Esophagus squamous epithelium (tissue), 4 donors: ENCODE results near the gene APLP2.

Experiments
- CTCF ChIP-seq, 6 experiments: fragments of 450-650 bp in 4 of 6; fragments of 200-600 bp in 2 of 6; sonication (generic) in 2 of 6; IDR thresholded peaks; one replicate each; pipeline ENCODE4 v1.5.1; 2016 to 2019; ENCODE audit warnings: antibody characterized with exemption in 6 of 6, mild to moderate bottlenecking in 4 of 6, moderate library complexity in 4 of 6
- POLR2A ChIP-seq, 4 donors: fragments of 450-650 bp; IDR thresholded peaks; one replicate each; pipeline ENCODE4 v1.6.1; 2017; ENCODE audit warnings: antibody characterized with exemption in 4 of 4, mild to moderate bottlenecking in 4 of 4, moderate library complexity in 3 of 4

DNA sequence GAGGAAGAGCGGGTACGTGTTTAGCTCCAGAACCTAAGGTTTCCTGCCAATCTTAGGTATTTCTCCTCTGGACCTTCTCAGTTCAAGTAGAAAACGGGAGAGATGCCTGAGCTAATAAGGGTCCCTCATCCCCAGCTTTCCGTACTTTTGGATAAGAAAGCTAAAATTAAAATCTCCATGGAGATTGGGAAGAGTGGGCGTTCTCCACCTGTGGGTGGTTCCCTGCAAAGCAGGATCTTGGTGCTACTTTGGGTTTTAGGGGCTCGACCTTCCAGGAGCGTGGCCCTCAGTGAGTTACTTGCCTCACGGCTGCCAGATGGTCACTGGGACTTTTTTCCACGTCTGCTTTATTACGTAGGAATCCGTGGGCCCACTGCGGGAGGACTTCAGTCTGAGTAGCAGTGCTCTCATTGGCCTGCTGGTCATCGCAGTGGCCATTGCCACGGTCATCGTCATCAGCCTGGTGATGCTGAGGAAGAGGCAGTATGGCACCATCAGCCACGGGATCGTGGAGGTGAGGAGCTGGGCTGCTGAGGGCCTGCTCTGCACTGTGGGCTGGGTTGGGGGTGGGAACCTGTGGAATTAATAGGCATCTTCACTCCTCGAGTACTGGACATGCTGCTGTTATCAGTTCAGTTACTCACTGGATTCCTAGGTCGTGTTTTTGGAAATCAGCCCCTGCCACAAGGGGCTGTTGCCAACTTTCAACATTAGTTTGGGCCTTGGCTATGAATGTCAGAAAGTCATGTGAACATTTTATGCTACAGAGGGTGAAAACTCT is 72.1 kb downstream of the APLP2 start:
- TF ChIP-seq CTCF (IDR thresholded peaks at IDR 0.05): no peak
- TF ChIP-seq POLR2A (IDR thresholded peaks at IDR 0.05): no peak
